ENCODE data around the gene SSBP4.

GRCh38 chr19:18433015-18433691 lies 14.0 kb downstream of the SSBP4 start:
- TF ChIP-seq CTCF (IDR thresholded peaks at IDR 0.05) (no peak), POLR2A (IDR thresholded peaks at IDR 0.05) (no peak)

Measured in lower leg skin (tissue), 3 donors.